Measurements from ENCODE around the gene CLCN2. TPM values are rescaled to one million over a fixed set of nuclear protein-coding genes. Genes with fewer than 3 reads are reported as not detected.
"Not testable (repeated sequence)": the region's sequence is repeated elsewhere in the genome, so short reads cannot be mapped to it uniquely, and the experiment has no call there.

CLCN2 gene
- total RNA-seq, 1 experiment from 2014 or later: 20.2 TPM

DNA sequence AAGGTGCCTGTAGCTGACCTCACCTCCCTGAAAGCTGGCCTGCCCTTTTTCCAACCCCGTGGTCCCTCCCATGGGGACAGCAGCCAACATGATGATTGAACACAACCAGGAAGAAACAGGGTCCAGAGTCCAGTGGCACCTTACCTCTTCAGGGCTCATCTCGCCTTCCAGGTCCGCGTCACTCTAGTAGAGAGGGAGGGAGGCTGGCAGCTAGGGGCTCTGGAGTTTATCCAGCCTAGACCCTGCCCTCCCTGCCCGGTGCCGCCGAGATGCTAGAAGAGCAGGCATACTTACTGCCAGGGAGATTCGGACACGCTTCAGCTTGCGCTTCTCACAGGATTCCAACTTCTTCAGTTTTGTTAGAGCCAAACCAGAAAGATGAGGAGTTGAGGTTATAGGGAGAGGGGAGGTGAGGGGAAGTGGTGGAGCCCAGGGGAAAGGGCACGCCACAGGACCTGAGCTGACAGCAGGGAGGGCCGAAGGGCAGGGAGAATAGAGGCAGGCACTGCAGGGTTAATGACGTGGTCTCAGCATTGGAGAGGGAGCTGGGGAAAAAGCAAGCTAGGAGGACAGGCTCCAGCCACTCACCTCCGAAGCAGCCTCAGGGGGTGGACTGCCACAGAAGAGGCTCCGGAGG is 9.1 kb downstream of the CLCN2 start:
- DNase-seq (ENCODE audit: low read depth): no peak
- in situ Hi-C loops (cut with HindIII; ENCODE audit: low pct_unique_long_range_greater_than_20kb, low sequenced_read_pairs): loop anchor here (25.0 kb wide), 1 partner anchor 185 kb away; no protein-coding TSS in a partner anchor

DNA sequence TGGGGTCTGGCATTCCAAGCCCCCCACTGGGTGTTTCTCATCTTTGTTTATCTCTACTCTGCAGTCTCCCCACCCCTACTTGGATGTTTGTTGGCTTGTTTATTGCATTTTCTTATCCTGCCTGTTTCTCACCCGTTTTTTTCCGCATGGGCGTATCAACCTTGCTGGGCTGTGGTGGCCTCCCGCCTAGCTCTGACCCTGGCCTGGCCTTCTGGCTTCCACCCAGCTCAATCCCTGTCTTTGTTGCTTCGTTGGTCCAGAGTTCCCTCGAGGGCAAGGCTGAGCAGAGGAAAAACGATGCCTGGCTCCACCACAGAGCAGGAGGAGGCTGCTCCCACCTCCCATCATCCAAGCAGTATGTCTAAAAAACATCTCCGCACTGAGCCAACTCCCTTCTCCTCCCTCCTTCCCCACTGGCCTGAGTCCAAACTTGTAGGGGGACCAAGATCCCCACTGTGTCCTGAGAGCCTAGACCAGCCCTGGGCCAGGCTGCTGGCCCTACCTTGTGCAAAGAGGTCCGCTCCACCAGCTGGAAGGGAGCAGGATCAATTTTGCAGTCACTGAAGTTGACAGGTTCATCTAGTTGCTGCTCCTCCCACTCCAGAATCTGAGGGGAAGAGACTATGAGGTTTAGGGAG is 9.8 kb downstream of the CLCN2 start:
- in situ Hi-C loops (cut with HindIII; ENCODE audit: low pct_unique_long_range_greater_than_20kb, low sequenced_read_pairs): loop anchor here (25.0 kb wide), 1 partner anchor 186 kb away; no protein-coding TSS in a partner anchor

DNA sequence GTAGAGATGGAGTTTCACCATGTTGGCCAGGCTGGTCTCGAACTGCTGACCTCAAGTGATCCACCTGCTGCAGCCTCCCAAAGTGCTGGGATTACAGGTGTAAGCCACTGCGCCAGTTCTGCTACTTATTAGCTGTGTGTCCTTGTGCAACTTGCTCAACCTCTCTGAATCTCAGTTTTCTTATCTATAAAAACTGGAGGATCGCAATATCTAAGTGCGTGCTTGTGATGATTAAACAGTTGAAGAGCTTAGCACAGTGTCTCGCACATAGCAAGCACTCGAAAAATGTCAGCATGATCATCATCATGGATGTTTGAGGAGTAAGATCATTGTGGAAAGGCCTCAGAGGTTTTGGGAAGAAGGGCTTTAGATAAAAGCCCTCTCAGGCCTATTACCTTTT is 10.8 kb downstream of the CLCN2 start:
- DNase-seq (ENCODE audit: low read depth): no peak
- in situ Hi-C loops (cut with HindIII; ENCODE audit: low pct_unique_long_range_greater_than_20kb, low sequenced_read_pairs): loop anchor here (25.0 kb wide), 1 partner anchor 187 kb away; no protein-coding TSS in a partner anchor

More for the DNA sequence above, 9.8 kb downstream of the CLCN2 start:
- no peak for DNase-seq (ENCODE audit: low read depth)

DNA sequence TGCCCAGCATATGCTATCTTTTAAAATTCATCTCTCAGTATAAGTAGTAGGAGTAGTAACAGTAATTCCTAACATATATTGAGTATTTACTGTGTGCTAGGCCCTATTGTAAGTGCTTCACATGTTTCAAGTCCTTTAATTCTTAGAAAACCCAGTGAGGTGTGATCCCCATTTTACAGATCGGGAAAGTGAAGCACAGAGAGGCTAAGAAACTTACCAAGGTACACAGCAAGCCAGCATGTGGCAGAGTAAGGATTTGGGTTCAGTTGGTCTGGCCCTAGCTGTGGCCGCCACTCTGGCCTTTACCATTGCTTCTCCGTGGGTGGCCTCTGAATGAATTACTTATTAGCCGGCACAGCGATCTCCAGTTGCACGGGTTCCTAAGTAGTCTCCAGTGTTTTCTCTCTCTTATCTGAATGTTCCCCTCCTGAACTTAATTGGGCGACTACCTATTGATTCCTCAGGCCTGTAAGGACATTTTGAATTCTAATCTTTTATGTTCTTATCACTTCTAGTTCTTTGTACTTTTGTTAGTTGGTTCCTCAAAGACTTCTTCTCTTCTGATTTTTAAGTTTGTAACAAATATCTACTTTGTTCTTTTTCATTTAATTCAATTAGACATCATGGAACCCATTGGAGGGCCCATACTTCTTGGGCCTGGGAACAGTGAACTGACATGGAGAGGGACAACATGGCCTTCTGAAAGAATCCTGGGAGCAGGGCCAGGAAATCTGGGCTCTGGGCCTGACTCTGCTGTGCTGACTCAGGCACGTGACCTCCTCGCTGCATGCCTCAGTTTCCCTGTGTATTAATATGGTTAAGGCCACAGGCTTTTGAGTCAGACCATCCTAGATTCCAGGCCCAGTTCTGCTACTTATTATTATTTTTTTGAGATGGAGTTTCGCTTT is 11.6 kb downstream of the CLCN2 start:
- DNase-seq (ENCODE audit: low read depth): no peak
- in situ Hi-C loops (cut with HindIII; ENCODE audit: low pct_unique_long_range_greater_than_20kb, low sequenced_read_pairs): loop anchor here (25.0 kb wide), 1 partner anchor 187 kb away; no protein-coding TSS in a partner anchor

DNA sequence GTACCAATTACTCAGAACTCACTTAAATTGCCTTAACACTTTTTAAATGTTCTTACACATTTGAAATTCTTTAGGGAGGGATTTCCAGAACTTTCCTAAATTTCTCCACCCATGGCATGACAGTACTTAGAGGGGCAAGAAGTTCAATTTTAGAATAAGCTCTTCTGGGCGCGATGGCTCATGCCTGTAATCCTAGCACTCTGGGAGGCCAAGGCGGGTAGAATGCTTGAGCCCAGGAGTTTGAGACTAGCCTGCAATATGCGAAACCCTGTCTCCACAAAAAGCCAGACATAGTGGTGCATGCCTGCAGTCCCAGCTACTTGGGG is 13.4 kb downstream of the CLCN2 start:
- in situ Hi-C loops (cut with HindIII; ENCODE audit: low pct_unique_long_range_greater_than_20kb, low sequenced_read_pairs): no loop called here
- DNase-seq (ENCODE audit: low read depth): no peak

DNA sequence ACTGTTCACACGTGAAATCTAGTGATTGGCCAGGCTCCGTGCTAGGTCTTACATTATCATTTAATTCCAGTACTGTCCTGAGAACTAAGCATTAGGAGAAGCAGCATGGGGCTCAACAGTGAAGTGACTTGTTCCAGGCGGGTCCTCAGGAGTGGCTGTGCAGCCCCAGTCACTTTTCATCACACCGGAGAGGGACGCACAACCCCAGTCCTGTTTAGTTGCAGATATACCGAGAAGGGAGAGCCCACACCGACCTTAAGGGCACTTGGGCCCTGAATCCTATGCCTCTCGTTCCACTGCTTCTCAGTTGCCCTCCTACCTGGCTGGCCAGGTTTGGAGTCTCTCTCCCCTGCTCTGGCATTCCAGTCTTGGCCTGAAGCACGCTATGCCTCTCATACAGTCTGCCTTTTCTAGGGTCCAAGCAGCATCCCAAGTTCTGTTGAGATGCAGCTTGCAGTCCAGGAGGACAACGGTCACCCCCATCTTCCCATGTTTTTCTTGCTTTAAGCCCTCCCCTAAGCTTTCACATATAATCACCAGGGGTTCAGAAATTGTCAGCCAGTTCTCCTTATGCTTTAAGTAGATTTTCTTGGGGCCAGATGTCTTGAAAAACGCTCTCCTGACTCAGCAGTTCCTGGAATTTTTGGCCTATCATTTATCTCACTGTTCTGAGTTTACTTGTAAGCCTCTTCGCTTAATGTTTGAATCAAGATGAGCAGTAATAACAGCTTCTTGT is 13.9 kb downstream of the CLCN2 start:
- in situ Hi-C loops (cut with HindIII; ENCODE audit: low pct_unique_long_range_greater_than_20kb, low sequenced_read_pairs): no loop called here
- no peak for DNase-seq (ENCODE audit: low read depth)

DNA sequence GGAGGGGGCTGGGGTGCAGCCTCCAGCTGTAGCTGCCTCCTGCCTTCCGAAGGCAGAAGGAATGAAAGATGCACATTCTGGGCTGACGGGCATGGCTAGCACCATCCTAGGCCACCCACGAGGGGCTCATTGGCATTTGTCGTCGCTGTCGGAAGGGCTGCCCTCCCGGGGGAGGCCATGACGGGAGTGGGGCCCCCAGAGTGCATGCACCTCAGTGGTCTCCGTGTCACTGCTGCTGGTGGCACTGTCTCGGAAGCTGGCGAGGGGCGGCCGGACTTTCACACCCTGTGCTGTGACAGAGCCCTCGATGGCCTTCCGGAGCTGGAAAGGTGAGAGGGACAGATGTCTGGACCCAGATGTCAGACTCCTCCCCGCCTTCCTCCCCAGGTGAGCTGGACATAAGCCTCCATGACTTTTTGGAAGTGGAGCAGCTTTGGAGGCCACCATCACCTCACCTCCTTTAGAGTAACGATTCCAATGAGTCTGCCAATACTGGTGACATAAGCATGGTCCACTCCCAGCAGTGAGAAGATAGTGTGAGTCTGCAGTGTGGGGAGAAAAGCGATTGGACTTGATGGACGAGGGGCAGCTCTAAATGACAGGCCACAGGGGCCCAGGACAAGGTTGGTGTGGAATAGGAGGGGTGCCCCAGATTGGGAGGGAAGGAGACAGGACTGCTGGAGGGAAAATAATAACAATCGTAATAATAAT is 14.8 kb downstream of the CLCN2 start:
- no peak for DNase-seq (ENCODE audit: low read depth)
- in situ Hi-C loops (cut with HindIII; ENCODE audit: low pct_unique_long_range_greater_than_20kb, low sequenced_read_pairs): no loop called here

DNA sequence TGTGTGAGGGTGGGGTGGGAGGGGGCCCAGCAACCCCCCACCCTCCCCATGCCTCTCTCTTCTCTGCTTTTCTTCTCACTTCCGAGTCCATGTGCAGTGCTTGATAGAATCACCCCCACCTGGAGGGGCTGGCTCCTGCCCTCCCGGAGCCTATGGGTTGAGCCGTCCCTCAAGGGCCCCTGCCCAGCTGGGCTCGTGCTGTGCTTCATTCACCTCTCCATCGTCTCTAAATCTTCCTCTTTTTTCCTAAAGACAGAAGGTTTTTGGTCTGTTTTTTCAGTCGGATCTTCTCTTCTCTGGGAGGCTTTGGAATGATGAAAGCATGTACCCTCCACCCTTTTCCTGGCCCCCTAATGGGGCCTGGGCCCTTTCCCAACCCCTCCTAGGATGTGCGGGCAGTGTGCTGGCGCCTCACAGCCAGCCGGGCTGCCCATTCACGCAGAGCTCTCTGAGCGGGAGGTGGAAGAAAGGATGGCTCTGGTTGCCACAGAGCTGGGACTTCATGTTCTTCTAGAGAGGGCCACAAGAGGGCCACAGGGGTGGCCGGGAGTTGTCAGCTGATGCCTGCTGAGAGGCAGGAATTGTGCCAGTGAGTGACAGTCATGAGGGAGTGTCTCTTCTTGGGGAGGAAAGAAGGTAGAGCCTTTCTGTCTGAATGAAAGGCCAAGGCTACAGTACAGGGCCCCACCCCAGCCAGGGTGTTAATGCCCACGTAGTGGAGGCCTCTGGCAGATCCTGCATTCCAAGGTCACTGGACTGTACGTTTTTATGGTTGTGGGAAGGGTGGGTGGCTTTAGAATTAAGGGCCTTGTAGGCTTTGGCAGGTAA is 15.9 kb downstream of the CLCN2 start:
- DNase-seq (ENCODE audit: low read depth): peak; percentile 95
- in situ Hi-C loops (cut with HindIII; ENCODE audit: low pct_unique_long_range_greater_than_20kb, low sequenced_read_pairs): no loop called here

DNA sequence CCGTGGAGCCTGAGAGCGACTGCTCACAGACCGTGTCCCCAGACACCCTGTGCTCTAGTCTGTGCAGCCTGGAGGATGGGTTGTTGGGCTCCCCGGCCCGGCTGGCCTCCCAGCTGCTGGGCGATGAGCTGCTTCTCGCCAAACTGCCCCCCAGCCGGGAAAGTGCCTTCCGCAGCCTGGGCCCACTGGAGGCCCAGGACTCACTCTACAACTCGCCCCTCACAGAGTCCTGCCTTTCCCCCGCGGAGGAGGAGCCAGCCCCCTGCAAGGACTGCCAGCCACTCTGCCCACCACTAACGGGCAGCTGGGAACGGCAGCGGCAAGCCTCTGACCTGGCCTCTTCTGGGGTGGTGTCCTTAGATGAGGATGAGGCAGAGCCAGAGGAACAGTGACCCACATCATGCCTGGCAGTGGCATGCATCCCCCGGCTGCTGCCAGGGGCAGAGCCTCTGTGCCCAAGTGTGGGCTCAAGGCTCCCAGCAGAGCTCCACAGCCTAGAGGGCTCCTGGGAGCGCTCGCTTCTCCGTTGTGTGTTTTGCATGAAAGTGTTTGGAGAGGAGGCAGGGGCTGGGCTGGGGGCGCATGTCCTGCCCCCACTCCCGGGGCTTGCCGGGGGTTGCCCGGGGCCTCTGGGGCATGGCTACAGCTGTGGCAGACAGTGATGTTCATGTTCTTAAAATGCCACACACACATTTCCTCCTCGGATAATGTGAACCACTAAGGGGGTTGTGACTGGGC is 16.7 kb downstream of the CLCN2 start:
- no peak for DNase-seq (ENCODE audit: low read depth)
- in situ Hi-C loops (cut with HindIII; ENCODE audit: low pct_unique_long_range_greater_than_20kb, low sequenced_read_pairs): no loop called here

DNA sequence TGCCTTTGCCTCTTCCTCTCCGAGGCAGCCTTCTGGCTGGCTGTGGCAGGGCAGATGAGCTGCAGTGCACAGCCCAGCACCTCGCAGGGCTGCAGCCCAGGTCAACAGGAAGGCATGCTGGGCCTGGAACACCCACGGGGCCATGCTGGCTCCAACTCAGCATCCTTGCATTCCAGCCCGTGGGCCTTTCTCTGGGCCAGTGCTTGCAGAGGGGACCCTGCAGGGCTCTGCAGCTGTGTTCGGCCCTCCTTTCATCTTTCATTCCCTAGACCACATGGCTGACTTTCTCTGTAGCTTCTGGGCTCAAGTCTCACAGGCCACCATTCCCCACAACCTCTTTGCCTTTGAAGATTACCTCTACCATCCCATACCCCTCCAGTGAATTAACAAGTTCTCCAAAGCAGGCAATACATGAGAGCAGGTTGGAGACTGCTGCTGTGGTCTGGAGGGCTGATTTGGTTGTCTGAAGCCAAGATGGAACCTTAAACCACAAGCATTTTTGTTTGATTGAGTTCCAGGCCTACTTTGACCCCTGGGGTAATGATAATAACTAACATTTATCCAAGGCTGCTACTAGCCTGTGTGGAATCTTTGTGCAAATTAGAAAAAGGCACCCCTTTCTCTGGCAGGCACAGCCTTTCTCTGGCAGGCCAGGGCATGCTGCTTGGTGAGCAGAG is 18.1 kb downstream of the CLCN2 start:
- DNase-seq (ENCODE audit: low read depth): no peak

DNA sequence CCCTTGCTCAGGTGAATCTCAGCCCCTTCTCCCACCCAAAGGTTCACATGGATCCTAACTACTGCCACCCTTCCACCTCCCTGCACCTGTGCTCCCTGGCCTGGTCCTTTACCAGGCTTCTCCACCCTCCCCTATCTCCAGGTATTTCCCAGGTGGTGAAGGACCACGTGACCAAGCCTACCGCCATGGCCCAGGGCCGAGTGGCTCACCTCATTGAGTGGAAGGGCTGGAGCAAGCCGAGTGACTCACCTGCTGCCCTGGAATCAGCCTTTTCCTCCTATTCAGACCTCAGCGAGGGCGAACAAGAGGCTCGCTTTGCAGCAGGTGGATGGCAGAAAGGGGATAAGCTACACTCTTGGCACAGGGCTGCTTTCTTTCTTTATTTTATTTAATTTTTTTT is 19.5 kb downstream of the CLCN2 start:
- DNase-seq (ENCODE audit: low read depth): no peak
- in situ Hi-C loops (cut with HindIII; ENCODE audit: low pct_unique_long_range_greater_than_20kb, low sequenced_read_pairs): no loop called here

More for the DNA sequence above, 18.1 kb downstream of the CLCN2 start:
- in situ Hi-C loops (cut with HindIII; ENCODE audit: low pct_unique_long_range_greater_than_20kb, low sequenced_read_pairs): no loop called here

DNA sequence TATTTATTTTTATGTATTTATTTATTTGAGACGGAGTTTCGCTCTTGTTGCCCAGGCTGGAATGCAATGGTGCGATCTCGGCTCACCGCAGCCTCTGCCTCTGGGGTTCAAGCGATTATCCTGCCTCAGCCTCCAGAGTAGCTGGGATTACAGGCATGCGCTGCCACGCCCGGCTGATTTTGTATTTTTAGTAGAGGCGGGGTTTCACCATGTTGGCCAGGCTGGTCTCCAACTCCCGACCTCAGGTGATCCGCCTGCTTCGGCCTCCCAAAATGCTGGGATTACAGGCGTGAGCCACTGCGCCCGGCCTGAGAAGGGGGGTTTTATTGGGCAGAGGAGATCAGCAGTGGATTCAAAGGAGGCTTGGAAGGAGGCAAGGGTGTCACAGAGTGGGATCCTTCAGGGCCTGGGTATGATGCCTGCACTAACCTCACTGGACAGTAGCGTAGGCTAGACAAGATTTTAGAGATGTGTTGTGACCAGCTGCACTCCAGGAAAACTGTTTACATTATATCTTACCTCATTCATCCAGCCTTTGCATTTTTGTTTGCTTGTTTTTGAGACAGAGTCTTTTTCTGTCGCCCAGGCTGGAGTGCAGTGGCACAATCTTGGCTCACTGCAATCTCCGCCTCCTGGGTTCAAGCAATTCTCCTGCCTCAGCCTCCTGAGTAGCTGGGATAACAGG is 21.8 kb downstream of the CLCN2 start:
- in situ Hi-C loops (cut with HindIII; ENCODE audit: low pct_unique_long_range_greater_than_20kb, low sequenced_read_pairs); DNase-seq (ENCODE audit: low read depth): not testable (repeated sequence)

DNA sequence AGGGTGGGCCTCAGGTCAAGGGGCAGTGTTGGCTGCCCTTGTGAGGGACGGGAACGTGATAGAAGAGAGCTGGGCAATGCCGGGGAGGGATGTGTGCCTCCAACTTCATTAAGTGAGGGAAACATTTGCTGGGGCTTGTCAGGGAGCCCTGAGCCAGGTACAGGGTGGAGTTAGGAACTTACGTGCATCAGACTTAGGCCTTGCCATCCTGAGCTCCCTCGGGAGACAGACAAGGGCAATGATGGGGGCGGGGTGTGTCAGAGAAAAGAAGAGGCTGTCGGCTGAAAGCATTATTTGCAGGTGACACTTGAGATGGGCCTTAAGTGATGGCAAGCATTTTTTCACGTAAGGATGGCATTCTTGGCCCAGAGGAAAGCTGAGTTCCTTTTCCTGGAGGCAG is 22.4 kb downstream of the CLCN2 start:
- no peak for DNase-seq (ENCODE audit: low read depth)
- in situ Hi-C loops (cut with HindIII; ENCODE audit: low pct_unique_long_range_greater_than_20kb, low sequenced_read_pairs): no loop called here

DNA sequence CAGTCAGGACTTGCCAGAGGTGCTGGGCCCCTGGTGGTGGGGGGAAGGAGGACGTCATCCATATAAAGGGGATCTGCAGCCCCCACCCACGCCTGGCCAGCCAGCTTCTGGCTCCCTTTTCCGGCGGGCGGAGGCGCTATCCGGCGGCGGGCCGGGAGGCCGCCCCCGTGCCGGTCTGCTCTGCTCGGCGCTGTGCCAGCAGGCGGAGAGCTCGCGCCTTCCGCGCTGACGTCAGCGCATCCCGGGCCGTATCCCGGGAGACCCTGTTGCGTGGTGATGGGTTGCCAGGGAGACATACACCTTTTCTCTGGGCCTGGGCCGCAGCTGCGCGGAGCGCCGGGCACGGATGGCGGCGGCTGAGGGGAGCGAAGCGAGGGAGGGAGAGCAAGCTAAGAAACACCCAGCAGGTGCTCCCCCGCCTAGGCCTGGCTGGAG is 22.9 kb downstream of the CLCN2 start:
- no peak for DNase-seq (ENCODE audit: low read depth)
- in situ Hi-C loops (cut with HindIII; ENCODE audit: low pct_unique_long_range_greater_than_20kb, low sequenced_read_pairs): no loop called here

DNA sequence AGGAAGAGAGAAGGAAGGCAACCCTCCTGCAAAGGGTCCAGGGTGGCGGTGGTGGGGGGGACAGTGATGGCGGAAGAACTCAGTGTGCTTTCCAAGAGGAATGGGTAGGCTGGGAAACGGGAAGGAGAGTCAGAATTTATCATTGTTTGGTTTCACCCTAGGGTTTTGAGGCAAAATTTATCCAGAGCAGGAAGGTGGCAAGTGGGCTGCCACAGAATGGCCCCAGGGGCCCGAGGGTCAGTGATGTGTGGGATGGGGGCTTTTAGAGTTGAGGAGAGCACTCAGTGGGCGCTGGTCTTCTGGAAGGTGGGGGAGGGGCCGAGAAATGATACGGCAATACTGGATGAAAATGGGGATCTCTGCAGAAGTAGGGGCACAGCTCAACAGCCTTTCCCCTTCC is 23.4 kb downstream of the CLCN2 start:
- DNase-seq (ENCODE audit: low read depth): no peak
- in situ Hi-C loops (cut with HindIII; ENCODE audit: low pct_unique_long_range_greater_than_20kb, low sequenced_read_pairs): no loop called here

DNA sequence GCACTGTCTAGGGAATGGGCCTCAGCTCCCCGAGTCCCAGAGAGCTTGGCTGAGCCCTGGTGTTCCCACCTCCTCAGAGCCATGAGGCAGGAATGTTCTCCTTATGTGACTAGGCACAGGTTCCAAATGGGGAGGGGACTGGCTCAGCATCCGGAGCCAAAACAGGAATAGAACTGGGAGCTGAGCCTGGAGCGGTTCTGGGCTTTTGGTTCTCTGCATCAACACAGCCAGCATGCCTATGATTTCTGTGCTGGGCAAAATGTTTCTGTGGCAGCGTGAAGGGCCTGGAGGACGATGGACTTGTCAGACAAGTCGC is 24.0 kb downstream of the CLCN2 start, which contains the start of gene FAM131A:
FAM131A (plus strand) TSS at position 202 of the 316 bp plus-strand sequence; CDS start at position 233, 31 bp downstream.
- DNase-seq (ENCODE audit: low read depth): no peak
- in situ Hi-C loops (cut with HindIII; ENCODE audit: low pct_unique_long_range_greater_than_20kb, low sequenced_read_pairs): no loop called here

Measured in Caki2 (cell line).